ENCODE results near the gene ZBED6.

Gene ZBED6

GRCh38 chr1:203772836-203773235, 22.6 kb upstream of the ZBED6 start:
- ATAC-seq, result no peak
- TF ChIP-seq OSR1 (CRISPR knock-in tag; IDR thresholded peaks at IDR 0.05) (no peak), GLIS3 (CRISPR knock-in tag; IDR thresholded peaks at IDR 0.05) (no peak), ESRRG (CRISPR knock-in tag; IDR thresholded peaks at IDR 0.05) (no peak), ZC3H10 (CRISPR knock-in tag; IDR thresholded peaks at IDR 0.05) (no peak), TCF4 (CRISPR knock-in tag; IDR thresholded peaks at IDR 0.05; ENCODE audit: borderline replicate concordance) (no peak), TSHZ2 (CRISPR knock-in tag; IDR thresholded peaks at IDR 0.05) (no peak), RARB (CRISPR knock-in tag; IDR thresholded peaks at IDR 0.05) (no peak), PPARA (CRISPR knock-in tag; IDR thresholded peaks at IDR 0.05; ENCODE audit: borderline replicate concordance) (no peak), ZNF70 (CRISPR knock-in tag; IDR thresholded peaks at IDR 0.05) (no peak), ARNTL (CRISPR knock-in tag; IDR thresholded peaks at IDR 0.05; ENCODE audit: borderline replicate concordance, low read depth) (no peak), SNAI2 (CRISPR knock-in tag; IDR thresholded peaks at IDR 0.05) (no peak), ZFP30 (CRISPR knock-in tag; IDR thresholded peaks at IDR 0.05) (no peak), ZNF8 (CRISPR knock-in tag; IDR thresholded peaks at IDR 0.05) (no peak), ZNF565 (CRISPR knock-in tag; conservative IDR thresholded peaks at IDR 0.05; ENCODE audit: low read depth) (no peak), CREB5 (CRISPR knock-in tag; IDR thresholded peaks at IDR 0.05; ENCODE audit: low read depth) (no peak), TOX (CRISPR knock-in tag; IDR thresholded peaks at IDR 0.05; ENCODE audit: borderline replicate concordance) (no peak), ISL1 (CRISPR knock-in tag; IDR thresholded peaks at IDR 0.05) (no peak), POU6F1 (CRISPR knock-in tag; IDR thresholded peaks at IDR 0.05; ENCODE audit: borderline replicate concordance, low read depth) (no peak), PATZ1 (CRISPR knock-in tag; IDR thresholded peaks at IDR 0.05; ENCODE audit: borderline replicate concordance) (no peak)

- ATAC-seq, result peak; percentile 79
- TF ChIP-seq BACH2 (CRISPR knock-in tag; IDR thresholded peaks at IDR 0.05; ENCODE audit: borderline replicate concordance), result no peak
- TF ChIP-seq CSRNP3 (CRISPR knock-in tag; IDR thresholded peaks at IDR 0.05), result no peak
These were observed 18.8 kb upstream of the ZBED6 start for GRCh38 chr1:203776636-203777035.

GRCh38 chr1:203777596-203777995, 17.8 kb upstream of the ZBED6 start:
- ATAC-seq, result no peak
- TF ChIP-seq CREB5 (CRISPR knock-in tag; IDR thresholded peaks at IDR 0.05; ENCODE audit: low read depth) (no peak), CSDC2 (CRISPR knock-in tag; IDR thresholded peaks at IDR 0.05) (no peak), GLIS3 (CRISPR knock-in tag; IDR thresholded peaks at IDR 0.05) (no peak), SNAI2 (CRISPR knock-in tag; IDR thresholded peaks at IDR 0.05) (no peak), TSHZ2 (CRISPR knock-in tag; IDR thresholded peaks at IDR 0.05) (no peak), BACH2 (CRISPR knock-in tag; IDR thresholded peaks at IDR 0.05; ENCODE audit: borderline replicate concordance) (no peak), ZNF565 (CRISPR knock-in tag; conservative IDR thresholded peaks at IDR 0.05; ENCODE audit: low read depth) (no peak), ESRRG (CRISPR knock-in tag; IDR thresholded peaks at IDR 0.05) (no peak), ARNTL (CRISPR knock-in tag; IDR thresholded peaks at IDR 0.05; ENCODE audit: borderline replicate concordance, low read depth) (no peak), ZFP3 (CRISPR knock-in tag; IDR thresholded peaks at IDR 0.05) (no peak), ZNF70 (CRISPR knock-in tag; IDR thresholded peaks at IDR 0.05) (no peak), CSRNP3 (CRISPR knock-in tag; IDR thresholded peaks at IDR 0.05) (no peak)
